D341Med (cell line): Measurements from ENCODE around the gene ELL2.
"Not testable (repeated sequence)": the region's sequence is repeated elsewhere in the genome, so short reads cannot be mapped to it uniquely, and the experiment has no call there.

ENCODE experiments used
- DNase-seq: peaks from one replicate; pipeline ENCODE4 v3.0.0; 2012; ENCODE audit warnings: low spot score

Gene ELL2

DNA sequence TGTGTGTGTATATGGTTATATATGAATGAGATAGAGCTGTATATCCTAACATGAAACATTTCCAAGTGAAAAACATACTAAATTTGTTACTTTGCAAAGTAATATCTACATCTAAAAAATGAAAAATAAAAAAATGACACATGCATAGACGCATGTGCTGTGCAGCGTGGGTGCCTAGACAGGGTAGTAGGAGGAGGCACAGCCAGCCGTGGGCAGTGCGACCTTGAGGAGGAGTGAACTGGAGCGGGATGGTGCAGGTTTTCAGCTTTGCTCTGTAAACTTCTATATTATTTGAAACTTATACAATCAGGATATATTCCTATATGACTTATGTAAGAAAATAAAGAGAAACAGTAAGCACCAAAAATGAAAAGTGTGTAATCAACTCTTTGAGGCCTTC lies 124.2 kb downstream of the ELL2 start:
- no peak for DNase-seq

DNA sequence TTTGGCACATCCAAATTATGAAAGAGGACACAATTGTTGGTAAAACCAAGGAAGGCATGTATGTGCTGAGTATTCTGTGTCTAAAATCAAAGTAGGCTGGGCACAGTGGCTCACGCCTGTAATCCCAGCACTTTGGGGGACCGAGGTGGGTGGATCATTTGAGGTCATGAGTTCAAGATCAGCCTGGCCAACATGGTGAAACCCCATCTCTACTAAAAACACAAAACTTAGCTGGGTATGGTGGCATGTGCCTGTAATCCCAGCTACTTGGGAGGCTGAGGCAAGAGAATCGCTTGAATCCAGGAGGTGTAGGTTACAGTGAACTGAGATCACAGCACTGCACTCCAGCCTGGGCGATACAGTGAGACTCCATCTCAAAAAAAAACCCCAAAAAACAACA lies 124.7 kb downstream of the ELL2 start:
- DNase-seq: not testable (repeated sequence)

DNA sequence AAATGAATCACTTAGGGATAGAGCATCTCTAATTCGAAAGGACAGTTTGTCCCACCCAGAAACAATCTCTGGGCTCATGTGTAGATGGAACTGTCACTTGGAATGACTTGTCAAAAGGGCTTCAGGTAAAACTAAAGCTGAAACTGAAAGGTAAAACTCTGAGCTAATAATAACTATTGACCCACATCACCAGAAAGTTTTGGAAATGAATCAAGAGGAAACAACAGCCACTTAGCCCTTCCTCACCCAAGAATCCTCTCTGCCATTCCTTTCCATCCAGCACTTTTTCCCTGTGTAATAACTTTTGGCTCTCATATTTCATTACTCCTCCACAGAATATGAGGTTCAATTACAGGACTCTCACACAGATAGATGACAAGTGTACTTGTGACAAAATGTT lies 125.1 kb downstream of the ELL2 start:
- no peak for DNase-seq

DNA sequence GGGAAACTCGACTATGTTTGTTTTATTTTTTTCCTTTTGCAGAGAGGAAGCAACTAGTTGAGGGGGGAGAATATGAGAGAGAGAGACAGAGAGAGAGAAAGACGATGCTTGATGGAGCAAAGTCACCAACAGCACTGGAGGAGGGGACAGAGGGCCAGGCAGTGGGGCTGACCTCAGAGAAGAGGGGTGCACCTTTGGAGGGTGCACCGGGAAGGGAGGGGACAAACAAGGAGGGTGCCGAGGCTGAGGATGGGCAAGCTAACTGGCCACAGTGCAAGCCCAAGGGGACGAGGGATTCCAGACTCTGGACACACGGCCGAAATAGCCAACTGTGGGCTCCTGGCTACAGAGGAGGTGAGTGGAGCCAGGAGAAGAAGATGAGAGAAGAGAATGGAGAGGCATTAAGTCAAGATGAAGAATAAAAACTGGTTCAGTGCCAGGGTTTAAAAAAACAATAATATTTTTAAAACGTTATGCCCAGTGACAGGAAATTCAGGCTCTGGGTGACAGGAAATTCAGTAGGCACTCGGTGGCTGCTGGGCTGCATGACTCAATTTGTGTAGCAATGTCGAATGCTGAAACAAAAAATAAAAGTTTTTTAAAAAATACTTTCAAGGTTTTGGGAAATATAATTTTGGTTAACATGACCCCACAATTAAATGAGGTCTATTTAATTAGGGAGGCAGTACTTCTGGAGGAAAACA lies 125.8 kb downstream of the ELL2 start:
- no peak for DNase-seq
